Measurements from ENCODE around the gene FSD2.

- no peak for TF ChIP-seq POLR2AphosphoS5 (IDR thresholded peaks at IDR 0.05)
- TF ChIP-seq, protein P1, sequence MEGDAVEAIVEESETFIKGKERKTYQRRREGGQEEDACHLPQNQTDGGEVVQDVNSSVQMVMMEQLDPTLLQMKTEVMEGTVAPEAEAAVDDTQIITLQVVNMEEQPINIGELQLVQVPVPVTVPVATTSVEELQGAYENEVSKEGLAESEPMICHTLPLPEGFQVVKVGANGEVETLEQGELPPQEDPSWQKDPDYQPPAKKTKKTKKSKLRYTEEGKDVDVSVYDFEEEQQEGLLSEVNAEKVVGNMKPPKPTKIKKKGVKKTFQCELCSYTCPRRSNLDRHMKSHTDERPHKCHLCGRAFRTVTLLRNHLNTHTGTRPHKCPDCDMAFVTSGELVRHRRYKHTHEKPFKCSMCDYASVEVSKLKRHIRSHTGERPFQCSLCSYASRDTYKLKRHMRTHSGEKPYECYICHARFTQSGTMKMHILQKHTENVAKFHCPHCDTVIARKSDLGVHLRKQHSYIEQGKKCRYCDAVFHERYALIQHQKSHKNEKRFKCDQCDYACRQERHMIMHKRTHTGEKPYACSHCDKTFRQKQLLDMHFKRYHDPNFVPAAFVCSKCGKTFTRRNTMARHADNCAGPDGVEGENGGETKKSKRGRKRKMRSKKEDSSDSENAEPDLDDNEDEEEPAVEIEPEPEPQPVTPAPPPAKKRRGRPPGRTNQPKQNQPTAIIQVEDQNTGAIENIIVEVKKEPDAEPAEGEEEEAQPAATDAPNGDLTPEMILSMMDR (IDR thresholded peaks at IDR 0.05) = peak; percentile 42 to 82 (median 70)
These were observed 44.0 kb upstream of the FSD2 start for GRCh38 chr15:82849556-82850512.

Data from upper lobe of left lung (tissue), 4 donors.